ENCODE data around the gene FAM167B.
A peak's percentile ranks its signal among the peaks of the same experiment; 100 is the strongest.

FAM167B gene

DNA sequence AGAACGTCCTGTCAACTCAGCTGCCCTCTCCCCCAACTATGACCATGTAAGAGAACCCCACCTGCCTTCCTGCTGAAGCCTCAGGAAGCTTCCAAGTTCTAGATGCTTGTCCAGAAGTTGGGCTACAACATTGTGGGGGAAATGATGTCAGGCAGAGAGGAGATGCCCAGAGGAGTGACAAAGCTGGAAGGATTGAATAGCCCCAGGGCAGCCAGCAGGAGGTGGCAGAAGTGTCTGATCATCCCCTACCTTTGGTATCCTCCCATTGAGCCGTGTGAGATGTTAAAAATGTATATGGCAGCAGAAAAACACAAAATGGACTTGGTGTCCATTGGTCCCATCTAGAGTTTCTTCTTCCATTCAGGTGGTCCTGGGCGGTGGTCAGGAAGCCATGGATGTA is 18.3 kb upstream of the FAM167B start:
- no peak overlapping the region for H3K27ac ChIP-seq
- TF ChIP-seq, protein P1, sequence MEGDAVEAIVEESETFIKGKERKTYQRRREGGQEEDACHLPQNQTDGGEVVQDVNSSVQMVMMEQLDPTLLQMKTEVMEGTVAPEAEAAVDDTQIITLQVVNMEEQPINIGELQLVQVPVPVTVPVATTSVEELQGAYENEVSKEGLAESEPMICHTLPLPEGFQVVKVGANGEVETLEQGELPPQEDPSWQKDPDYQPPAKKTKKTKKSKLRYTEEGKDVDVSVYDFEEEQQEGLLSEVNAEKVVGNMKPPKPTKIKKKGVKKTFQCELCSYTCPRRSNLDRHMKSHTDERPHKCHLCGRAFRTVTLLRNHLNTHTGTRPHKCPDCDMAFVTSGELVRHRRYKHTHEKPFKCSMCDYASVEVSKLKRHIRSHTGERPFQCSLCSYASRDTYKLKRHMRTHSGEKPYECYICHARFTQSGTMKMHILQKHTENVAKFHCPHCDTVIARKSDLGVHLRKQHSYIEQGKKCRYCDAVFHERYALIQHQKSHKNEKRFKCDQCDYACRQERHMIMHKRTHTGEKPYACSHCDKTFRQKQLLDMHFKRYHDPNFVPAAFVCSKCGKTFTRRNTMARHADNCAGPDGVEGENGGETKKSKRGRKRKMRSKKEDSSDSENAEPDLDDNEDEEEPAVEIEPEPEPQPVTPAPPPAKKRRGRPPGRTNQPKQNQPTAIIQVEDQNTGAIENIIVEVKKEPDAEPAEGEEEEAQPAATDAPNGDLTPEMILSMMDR (conservative IDR thresholded peaks at IDR 0.05), result no peak

DNA sequence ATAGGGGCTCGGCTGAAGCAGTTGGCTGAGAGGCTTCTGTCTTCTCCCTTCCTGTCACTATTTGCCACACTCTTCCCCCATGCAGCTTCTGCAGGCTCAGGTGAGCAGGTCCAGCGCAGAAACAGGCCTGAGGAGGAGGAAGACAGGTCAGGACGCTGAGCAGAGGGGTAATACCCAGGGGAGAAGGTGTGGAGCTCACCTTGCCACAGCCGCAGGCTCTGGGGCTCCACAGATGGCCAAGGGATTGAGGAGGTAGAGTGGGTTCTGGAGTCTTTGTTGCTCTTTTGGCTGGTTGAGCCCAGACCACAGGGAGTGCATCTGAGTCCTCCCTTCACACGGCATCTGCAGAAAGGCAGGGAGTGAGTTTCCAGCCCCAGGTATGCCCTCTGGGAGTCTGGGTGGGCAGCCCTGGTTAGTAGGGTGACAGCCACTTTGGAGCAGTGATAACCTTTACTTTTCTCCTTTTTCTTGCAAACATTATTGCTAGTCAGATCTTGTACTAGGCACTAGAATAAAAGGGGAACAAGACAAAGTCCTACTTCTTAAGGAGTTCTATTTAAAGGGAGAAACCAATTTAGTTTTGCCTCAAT is 15.1 kb upstream of the FAM167B start:
- H3K27ac ChIP-seq, result no peak overlapping the region
- TF ChIP-seq, protein P1 (conservative IDR thresholded peaks at IDR 0.05), result no peak

DNA sequence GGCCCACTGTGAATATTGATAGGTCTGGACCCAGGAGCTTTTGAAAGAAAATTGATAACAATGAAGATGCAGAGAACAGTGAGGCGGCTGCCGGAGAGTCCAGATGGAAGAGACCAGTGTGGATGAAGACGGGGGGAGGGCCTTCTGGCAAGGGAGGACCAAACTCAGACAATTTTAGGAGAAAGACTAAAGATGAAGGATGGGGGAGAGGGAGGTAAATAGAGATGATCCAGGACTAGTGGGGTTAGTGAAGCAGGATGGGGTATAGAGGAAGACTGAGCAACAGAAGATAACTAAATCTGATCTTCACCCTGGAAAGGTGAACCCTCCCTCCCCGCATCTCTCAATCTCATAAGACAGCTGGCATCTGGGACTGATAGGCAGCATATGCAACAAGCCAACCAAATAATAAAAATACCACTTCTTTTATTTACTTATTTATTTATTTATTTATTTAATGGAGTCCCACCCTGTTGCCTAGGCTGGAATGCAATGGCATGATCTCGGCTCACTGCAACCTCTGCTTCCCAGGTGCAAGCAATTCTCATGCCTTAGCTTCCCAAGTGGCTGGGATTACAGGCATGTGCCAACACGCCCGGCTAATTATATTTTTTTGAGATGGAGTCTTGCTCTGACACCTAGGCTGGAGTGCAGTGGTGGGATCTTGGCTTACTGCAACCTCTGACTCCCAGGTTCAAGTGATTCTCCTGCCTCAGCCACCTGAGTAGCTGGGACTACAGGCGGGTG is 14.3 kb upstream of the FAM167B start:
- H3K27ac ChIP-seq, result no peak overlapping the region

DNA sequence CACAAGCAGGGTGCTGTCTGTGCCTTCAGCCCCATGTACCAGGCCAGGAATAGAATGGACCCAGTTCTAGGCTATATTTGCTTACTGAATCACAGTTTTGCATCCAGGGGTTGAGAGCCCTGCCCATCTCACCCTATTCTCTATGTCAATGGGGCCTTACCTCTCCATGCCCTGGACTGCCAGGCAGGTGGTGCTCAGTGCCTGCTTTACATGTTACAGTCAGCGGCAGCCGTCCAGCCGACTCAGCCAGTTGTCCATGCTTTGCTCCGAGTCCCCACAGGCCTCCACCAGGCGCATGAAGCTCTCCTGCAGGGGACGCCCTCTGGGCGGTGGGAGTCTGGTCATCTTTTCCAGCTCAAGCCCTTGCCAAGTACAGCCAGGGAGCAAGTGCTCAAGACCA is 12.2 kb upstream of the FAM167B start:
- TF ChIP-seq, protein P1 (conservative IDR thresholded peaks at IDR 0.05), result 0 out of 2 replicates have a peak, but pooled peaks have one; percentile 8
- H3K27ac ChIP-seq, result no peak overlapping the region

More for the DNA sequence above, 14.3 kb upstream of the FAM167B start:
- TF ChIP-seq, protein P1 (conservative IDR thresholded peaks at IDR 0.05), result no peak

DNA sequence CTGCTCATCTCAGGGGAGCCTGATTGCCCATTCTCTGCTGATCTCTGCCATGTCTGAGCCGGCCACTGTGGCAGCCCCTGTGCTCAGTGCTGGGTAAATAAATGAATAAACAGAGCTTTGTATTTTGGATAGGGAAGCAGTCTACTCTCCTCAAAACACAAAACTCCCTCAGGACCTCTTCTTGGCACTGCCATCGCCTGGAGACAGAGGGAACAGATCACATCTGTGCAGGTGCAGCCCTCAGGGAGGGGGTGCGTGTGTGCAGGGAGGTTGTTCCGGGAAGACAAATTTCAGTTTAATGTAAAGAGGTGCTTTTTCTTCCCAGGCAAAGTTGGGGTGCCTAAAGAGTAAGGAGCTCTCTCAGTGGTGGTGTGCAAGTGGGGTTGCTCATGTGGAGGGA is 7.7 kb upstream of the FAM167B start:
- TF ChIP-seq, protein P1 (conservative IDR thresholded peaks at IDR 0.05), result no peak
- peak overlapping the region; percentile 84 for H3K27ac ChIP-seq

DNA sequence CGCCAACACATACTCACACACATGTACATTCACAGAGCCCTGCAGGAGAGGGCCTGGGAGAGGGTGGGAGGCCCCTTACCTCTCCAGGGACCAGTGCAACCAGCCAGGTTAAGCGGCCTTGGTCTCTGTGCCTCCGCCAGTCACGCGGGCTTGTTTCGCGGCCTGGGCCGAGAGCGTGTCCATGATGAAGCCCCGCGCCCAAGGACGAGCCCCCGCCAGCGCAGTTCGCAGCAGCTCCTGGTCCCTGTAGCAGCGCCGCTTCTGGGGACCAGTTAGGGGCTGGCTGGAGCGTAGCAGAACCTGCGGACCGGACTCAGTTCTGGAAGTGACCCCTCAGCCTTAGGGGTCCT is 7.3 kb upstream of the FAM167B start:
- H3K27ac ChIP-seq, result peak overlapping the region; percentile 84

More for the DNA sequence above, 7.3 kb upstream of the FAM167B start:
- TF ChIP-seq, protein P1 (conservative IDR thresholded peaks at IDR 0.05), result no peak
